Measurements from ENCODE around the gene ZNF837. TPM values are rescaled to one million over a fixed set of nuclear protein-coding genes. Genes with fewer than 3 reads are reported as not detected.

The ZNF837 gene
- total and polyA plus RNA-seq, 2 experiments from 2014 or later: 5.0 to 5.4 TPM

GRCh38 chr19:58351990-58352755 is 28.7 kb downstream of the ZNF837 start:
- Histone ChIP-seq H3K9me3 (ENCODE audit: low read depth) (no peaks in the 10 kb centered on the region), H2AFZ (no peak overlapping the region), H3K27ac (no peak overlapping the region), H3K79me2 (peaks cover 6% of the 10 kb centered on the region), H3K4me1 (ENCODE audit: insufficient read depth) (no peaks in the 10 kb centered on the region), H3K9me2 (replicated peaks; ENCODE audit: insufficient read depth) (no peaks in the 10 kb centered on the region), H4K20me1 (ENCODE audit: insufficient read depth, poor library complexity, severe bottlenecking) (no peaks in the 10 kb centered on the region), H3K36me3 (replicated peaks; ENCODE audit: insufficient read depth, low read depth) (no peaks in the 10 kb centered on the region), H3K4me3 (no peak overlapping the region), H3K4me2 (no peak overlapping the region), H3K27me3 (no peaks in the 10 kb centered on the region)
- WGBS (ENCODE audit: low lambda C conversion rate, missing lambda C conversion rate): 92% methylated on average over 23 of the region's 23 CpGs
- TF ChIP-seq EZH2phosphoT487 (IDR thresholded peaks at IDR 0.05; ENCODE audit: low read depth, severe bottlenecking, unreplicated experiment): no peak
- no peak for TF ChIP-seq CTCF (IDR thresholded peaks at IDR 0.05; ENCODE audit: poor library complexity)
- TF ChIP-seq EZH2 (IDR thresholded peaks at IDR 0.05; ENCODE audit: borderline replicate concordance): no peak
- DNase-seq (ENCODE audit: low spot score): no peak

- Histone ChIP-seq H3K9me3 (ENCODE audit: low read depth) (no peaks in the 10 kb centered on the region), H3K27me3 (peaks cover 4% of the 10 kb centered on the region), H2AFZ (no peak overlapping the region), H4K20me1 (ENCODE audit: insufficient read depth, poor library complexity, severe bottlenecking) (no peaks in the 10 kb centered on the region), H3K27ac (no peak overlapping the region), H3K4me1 (ENCODE audit: insufficient read depth) (peaks cover 2% of the 10 kb centered on the region), H3K4me3 (no peak overlapping the region), H3K36me3 (replicated peaks; ENCODE audit: insufficient read depth, low read depth) (no peaks in the 10 kb centered on the region), H3K4me2 (no peak overlapping the region), H3K9me2 (replicated peaks; ENCODE audit: insufficient read depth) (no peaks in the 10 kb centered on the region), H3K79me2 (peaks cover 13% of the 10 kb centered on the region)
- TF ChIP-seq CTCF (IDR thresholded peaks at IDR 0.05; ENCODE audit: poor library complexity) (no peak), EZH2 (IDR thresholded peaks at IDR 0.05; ENCODE audit: borderline replicate concordance) (no peak), EZH2phosphoT487 (IDR thresholded peaks at IDR 0.05; ENCODE audit: low read depth, severe bottlenecking, unreplicated experiment) (no peak)
- 98% methylated on average over 8 of the region's 9 CpGs for WGBS (ENCODE audit: low lambda C conversion rate, missing lambda C conversion rate)
- no peak for DNase-seq (ENCODE audit: low spot score)
Observed at GRCh38 chr19:58351558-58351878, 29.3 kb downstream of the ZNF837 start.

- TF ChIP-seq CTCF (IDR thresholded peaks at IDR 0.05; ENCODE audit: poor library complexity) (no peak), EZH2phosphoT487 (IDR thresholded peaks at IDR 0.05; ENCODE audit: low read depth, severe bottlenecking, unreplicated experiment) (no peak), EZH2 (IDR thresholded peaks at IDR 0.05; ENCODE audit: borderline replicate concordance) (no peak)
- WGBS (ENCODE audit: low lambda C conversion rate, missing lambda C conversion rate): 96% methylated on average over 32 of the region's 34 CpGs
- Histone ChIP-seq H4K20me1 (ENCODE audit: insufficient read depth, poor library complexity, severe bottlenecking) (no peaks in the 10 kb centered on the region), H3K9me2 (replicated peaks; ENCODE audit: insufficient read depth) (no peaks in the 10 kb centered on the region), H3K4me3 (no peak overlapping the region), H3K4me1 (ENCODE audit: insufficient read depth) (peaks cover 7% of the 10 kb centered on the region), H3K9me3 (ENCODE audit: low read depth) (no peaks in the 10 kb centered on the region), H3K79me2 (peaks cover 18% of the 10 kb centered on the region), H3K27ac (no peak overlapping the region), H3K27me3 (peaks cover 4% of the 10 kb centered on the region), H2AFZ (no peak overlapping the region), H3K4me2 (no peak overlapping the region), H3K36me3 (replicated peaks; ENCODE audit: insufficient read depth, low read depth) (no peaks in the 10 kb centered on the region)
- DNase-seq (ENCODE audit: low spot score): no peak
Observed at GRCh38 chr19:58350871-58351557, 29.8 kb downstream of the ZNF837 start.

Measured in hepatocyte (in vitro differentiated cells).